ENCODE results near the gene INTS6L.
"Not testable (repeated sequence)": the region's sequence is repeated elsewhere in the genome, so short reads cannot be mapped to it uniquely, and the experiment has no call there.

The INTS6L gene

DNA sequence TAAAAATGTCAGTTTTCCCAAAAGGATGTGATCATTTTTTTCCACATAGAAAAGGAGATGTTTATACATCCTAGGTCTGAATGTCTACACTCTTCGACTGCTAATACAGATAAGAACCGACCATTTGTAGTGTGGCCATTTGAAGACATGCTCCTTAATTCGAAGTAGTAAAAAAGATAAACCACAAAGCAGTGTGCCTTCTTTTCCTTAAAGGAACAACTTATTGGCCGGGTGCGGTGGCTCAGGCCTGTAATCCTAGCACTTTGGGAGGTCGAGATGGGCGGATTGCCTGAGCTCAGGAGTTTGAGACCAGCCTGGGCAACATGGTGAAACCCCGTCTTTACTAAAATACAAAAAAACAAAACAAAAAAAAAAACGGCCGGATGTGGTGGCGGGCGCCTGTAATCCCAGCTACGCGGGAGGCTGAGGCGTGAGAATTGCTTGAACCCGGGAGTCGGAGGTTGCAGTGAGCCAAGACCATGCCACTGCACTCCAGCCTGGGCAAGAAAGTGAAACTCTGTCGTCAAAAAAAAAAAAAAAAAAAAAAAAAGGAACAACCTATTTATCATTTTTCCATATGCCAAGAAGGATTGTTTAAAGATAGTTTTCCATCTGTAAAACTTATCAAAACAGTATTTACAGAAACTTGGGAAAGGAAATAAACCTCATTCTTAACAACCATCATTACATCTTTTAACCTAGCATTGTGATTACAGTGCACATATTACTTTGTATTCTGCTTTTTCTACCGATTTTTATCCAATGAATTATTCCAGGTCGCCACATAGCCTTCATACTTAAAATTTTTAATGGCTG is 2.6 kb downstream of the INTS6L start:
- DNase-seq (ENCODE audit: low spot score), result no peak

DNA sequence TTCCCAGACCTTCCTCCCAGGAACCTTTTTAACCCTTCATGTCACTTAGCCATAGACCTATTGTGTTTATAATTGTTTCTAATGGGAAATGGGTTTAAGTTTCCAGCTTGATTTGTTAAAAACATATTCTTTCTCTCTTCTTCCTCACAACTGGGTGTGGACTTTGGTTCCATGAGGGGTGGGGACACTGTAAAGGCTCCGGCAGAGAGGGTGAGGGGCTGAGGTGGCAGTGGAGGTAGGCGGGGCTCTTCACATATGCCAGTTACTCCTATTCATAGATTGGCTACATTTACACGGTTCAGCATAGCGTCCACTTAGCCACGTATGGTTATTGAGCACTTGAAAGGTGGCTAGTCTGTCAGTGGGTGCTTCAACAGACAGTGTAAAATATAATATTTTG is 7.8 kb downstream of the INTS6L start:
- no peak for DNase-seq (ENCODE audit: low spot score)

DNA sequence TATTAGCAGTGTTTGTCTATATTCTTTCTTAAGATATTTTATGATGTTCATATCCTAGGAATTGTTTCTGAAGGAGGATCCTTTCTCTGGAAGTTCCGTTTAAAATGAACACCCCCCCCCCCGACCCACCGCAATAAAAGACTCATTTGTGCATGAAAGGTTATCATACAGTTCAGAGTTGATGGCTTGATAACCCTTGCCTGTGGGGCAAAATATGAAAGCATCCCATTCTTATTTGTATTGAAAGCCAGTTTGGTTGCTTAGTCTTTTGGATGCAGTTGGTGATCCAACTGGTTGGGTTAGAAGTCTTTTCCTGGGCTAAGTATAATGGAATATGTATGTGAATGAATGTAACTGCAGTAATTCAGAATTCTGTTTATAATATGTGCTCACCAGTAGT is 8.3 kb downstream of the INTS6L start:
- no peak for DNase-seq (ENCODE audit: low spot score)

DNA sequence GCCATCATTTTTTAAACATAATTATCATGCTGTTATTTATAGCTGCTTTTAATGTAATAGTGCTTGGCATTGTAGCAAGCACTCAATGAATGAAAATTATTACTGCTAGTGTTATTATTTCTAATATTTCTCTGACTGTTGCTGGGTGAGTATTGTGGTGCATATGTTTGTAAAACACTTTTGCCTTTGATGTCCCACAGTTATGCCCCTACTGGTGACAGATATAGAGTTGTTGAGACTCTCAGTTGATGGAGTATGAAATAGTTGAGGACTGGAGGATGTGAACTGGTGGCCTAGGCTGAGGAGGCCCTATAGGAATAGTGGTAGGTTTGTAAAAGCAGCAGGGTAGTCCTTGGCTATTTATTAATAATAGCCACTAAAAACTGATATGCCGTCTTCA is 9.6 kb downstream of the INTS6L start:
- DNase-seq (ENCODE audit: low spot score), result no peak

DNA sequence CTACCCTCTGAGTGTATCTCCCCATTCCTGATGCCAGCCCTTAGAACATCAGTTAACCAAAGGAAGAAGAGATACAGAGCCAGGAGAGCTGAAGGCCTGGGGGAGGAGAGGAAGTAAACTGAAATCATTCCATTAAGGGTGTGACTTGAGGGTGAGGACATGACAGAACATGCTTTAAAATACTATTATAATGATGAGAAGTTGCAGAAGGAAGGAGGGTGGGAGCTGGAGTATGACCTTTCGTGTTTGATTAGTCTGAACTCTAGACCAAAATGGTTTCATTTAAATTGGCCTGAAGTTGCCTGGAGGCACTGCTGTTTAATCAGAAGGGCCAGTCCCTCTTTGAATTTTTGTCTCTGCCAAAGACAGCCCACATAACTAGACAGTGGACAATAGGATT is 11.4 kb downstream of the INTS6L start:
- no peak for DNase-seq (ENCODE audit: low spot score)

DNA sequence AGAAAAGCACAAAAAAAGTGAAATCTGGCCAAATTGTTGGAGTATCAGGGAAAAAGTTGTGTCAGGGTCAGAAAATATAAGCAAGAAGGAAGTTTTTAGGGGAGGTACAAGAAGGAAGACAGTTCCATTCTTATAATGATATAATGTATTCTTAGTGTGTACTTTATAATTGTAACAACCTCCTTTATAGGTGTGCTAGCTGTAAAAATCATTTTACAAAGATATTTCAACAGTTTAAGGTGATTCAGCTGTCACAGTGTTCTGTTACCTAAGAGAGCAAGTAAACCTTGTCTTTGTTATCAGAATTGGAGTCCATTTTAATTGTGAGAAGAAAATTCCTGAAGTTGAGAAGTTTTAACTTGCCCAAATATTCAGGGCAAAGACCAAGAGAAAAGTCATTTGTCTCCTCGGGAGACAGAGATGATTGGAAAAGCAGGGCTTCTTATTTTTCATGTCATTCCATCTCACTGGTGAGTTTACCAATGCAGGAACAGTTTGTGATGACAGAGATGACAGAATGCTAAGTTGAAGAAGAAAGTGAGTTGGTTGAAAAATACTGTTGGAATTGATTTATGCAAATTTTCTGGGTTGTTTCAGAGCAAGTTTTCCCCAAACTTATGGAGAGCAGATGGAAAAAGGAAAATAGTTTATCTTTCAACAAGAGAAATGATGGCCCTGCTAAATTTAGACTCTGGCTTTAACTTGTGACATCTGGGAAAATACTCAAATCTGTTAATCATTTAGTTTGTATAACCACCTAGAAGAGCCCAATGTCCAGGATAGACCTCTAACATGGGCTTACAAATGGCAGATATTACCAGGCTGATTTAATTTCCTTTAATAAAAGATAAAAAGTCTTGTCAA is 14.8 kb downstream of the INTS6L start:
- DNase-seq (ENCODE audit: low spot score), result no peak

DNA sequence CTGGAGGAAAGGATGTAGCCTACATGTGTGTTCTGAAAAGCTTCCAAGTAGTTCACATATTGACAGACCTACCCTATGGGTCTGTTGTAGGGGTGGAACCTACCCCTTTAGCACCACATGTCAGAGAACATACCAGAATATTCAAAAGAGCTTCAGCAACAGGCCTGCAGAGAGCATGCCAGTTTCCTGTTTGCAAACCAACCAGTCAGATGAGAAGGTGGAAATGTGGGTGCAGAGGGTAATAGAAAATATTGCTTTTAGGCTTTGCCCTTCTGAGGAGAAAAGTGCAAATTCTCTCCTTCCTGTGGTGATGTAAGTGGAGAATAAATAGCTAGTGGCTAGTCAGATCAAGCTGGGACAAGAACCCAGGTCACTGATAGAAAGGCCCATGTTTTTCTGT is 16.4 kb downstream of the INTS6L start:
- DNase-seq (ENCODE audit: low spot score), result no peak

DNA sequence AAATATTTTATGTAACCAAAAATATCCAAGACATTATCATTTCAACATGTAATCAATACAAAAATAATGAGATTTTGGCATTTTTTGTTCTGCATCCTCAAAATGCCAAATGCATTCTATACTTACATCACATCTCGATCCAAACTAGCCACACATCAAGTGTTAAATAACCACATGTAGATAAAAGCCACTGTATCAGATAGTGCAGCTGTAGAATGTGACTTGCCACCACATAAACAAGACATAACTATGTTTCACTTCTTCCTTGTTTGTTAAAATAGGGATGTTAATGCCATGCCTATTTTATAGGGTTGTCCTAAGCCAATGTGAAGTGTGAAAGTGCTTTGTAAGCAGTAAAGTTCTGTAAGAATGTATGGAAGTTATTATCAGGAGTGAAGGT is 20.9 kb downstream of the INTS6L start:
- no peak for DNase-seq (ENCODE audit: low spot score)

DNA sequence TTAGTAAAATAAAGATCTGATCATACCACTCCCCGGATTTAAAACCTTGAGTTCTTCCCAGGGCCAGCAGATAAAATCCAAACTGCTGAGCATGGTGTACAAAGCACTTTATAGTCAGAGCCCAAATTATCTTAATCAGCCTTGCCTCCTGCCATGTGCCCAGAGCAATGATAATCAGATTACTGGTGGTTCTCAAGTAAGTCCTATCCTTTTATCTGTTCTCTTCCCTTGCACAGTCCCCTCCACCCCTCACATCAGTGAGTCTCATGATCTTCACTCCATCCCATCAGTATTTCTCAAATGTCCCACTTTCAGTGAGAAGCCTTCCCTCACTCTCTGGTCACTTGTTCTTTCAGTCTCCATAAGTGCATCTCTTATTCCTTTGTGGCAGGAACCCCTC is 22.7 kb downstream of the INTS6L start:
- DNase-seq (ENCODE audit: low spot score), result no peak

DNA sequence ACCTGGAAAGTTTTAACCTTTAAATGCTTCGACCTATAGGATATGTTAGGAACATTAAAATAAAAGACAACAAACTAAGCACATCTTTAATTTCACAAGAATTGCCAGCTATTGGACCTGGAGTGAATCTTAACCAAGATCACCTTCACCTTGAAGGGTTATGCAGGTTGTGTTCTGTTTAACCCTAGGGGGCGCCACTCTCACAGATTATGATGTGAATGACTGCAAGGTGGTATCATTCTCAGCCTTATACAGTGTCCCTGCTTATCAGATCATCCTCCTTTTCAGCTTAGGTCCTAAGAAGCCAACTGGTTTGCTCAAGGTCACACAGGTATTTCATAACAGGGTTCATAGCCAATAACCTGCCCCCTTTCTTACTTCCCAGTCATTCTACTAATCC is 23.5 kb downstream of the INTS6L start:
- DNase-seq (ENCODE audit: low spot score), result no peak

DNA sequence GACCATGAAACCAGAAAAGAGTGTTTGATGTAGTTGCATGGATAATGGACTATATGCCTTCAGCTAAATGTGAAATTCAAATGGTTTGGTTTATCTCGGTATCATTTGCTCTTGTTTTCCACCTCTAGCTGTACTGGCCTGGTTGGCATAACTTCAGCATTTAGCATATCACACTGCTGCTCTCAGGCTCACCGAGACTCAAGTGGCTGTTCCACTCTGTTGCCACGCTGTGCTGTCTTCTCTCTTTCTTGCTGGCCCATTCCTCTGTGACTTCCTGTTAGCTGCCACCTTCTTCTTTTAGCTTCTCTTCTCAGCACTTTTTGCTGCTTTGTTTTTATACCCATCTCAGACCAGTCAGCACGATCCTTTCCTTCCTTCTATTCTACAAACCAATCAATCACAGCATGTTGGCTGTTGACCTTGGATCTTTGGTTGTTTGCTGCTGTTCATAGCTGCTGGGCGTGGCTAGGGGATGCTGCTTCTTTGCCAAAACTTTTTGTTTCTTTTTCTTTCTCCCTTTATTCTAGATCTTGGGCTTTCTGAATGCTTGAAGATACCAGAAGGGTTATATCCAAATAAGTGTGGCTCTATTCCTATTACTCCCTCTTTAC is 24.0 kb downstream of the INTS6L start:
- DNase-seq (ENCODE audit: low spot score), result no peak

DNA sequence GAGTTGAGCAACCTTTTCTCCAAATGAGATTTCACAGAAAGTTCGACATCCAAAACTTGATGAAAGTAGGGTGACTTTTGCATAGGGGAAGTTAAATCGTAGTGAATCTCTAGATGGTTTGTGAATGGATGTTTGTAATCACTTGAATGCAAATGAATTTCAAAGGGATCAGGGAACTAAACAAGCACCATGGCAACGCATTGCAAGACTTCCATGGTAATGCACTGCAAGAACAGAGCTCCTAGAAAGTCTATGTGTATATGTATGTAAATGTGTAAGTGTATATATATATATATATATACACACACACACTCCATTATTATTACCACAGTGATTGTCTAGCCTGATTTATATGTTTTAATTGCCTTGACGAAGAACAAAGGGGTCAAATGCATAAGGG is 27.3 kb downstream of the INTS6L start:
- no peak for DNase-seq (ENCODE audit: low spot score)

DNA sequence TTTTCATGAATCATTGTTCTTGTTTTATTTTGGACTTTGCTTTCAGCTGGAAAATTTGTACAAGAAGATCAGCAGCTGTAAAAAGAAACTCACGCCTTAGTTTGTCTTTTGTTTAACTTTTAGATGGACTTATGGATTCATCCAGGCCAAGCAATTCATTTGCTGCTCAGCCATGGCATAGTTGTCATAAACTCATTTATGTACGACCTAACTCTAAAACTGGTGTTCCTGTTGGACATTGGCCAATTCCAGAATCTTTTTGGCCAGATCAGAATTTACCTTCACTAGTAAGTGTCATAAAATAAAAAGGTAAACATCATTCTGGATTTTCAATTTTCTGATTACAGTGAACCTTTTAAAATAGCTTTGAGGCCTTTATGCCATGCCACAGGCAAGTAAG is 29.1 kb downstream of the INTS6L start:
- no peak for DNase-seq (ENCODE audit: low spot score)

DNA sequence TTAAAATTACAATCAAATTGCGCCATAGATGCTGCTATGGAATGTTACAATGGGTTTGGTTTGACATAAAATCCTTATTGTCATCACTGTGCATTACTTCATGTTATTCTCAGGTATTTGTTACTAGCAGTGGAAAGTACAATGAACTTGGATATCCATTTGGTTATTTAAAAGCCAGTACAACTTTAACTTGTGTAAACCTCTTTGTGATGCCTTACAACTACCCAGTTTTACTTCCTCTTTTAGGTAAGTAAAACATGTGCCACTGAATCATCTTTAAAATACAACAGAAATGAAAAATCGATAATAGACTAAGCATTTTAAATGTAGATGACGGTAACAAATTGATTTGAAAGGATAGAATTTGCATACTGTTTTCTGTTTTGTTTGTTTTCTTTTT is 35.6 kb downstream of the INTS6L start:
- no peak for DNase-seq (ENCODE audit: low spot score)

DNA sequence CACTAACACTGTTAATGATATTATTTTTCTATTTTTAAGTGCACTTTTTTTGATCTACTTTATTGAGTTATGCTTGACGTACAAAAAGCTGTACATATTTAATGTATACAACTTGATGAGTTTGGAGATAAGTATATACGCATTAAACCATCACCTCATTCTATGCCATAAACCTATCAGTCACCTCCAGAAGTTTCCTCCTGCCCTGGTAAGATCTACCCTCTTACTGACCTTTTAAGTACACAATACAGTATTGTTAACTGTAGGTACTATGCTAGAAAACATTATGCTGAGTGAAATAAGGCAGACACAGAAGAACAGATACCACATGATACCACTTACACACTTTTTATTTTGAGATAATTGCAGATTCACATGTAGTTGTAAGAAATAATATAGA is 36.9 kb downstream of the INTS6L start:
- no peak for DNase-seq (ENCODE audit: low spot score)

DNA sequence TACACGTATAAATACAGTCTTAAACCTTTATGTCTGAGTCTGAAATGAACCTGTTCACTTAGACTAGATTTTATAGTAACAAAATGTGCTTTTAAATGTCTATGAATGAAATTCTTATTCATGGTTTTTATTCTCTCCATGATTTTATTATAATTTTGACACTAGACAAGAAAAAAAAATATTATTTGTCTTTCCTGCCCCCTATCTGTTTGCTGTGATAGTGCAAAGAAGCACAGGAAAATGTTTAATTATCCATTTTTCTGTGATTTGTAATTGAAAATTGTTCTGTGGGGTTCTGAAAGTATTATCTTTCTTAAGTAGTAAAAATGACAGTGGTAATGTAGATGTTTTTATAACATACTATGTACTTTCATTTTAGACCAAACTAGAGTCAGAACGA is 52.0 kb downstream of the INTS6L start:
- peak; percentile 8 for DNase-seq (ENCODE audit: low spot score)

DNA sequence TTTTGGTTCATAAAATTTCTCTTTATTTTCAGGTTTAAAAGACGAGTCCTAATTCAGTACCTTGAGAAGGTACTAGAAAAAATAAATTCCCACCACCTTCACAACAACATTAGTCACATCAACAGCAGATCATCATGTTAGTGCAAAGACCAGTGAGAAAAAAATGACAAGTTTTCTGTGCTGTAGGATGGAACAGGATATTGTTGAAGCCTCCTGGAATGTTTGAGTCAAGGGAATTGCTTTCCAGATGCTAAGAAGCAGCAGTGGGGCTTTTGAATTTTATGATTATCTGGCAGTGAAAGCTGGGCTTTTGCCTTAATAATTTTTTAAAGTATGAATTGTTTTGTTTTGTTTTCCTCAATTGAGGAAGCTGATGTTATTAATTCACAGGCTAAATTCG is 61.0 kb downstream of the INTS6L start:
- DNase-seq (ENCODE audit: low spot score), result peak; percentile 5

DNA sequence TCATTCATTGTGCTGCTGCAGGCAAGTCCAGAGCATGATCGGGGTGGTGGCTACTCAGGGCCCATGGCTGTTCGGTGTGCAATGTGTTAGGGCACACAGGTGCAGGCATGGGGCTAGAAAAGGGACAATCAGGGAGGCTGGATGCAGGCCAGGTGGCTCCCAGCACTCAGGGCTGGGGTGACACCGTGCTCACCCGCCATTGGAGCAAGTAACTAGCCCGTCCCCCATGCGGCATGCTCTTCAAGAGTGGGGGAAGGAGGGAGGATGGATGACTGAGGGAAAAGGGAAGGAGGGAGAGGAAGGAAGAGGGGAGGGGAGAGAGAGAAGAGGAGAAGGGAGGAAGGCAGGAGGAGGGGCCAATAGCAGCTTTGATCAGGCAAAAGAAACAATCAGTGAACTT is 64.7 kb downstream of the INTS6L start:
- DNase-seq (ENCODE audit: low spot score), result no peak

DNA sequence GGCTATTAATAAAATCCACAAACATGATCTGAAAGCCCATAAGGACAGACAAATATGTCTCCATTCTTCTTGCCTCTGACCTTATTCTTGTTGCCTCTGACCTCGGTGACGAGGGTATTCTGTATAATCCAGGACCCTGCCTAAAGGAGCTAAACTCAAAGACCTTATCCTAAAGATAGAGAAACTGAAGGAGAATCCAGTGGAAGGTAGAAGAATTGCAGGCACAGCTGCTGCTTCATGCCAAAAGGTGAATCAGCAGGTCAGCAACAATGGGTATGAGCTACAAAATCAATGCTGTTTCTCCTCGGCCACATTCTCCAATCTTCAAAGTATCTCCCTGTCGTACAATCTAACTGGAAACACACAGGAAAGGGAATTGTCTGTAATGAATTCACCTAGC is 71.4 kb downstream of the INTS6L start:
- no peak for DNase-seq (ENCODE audit: low spot score)

DNA sequence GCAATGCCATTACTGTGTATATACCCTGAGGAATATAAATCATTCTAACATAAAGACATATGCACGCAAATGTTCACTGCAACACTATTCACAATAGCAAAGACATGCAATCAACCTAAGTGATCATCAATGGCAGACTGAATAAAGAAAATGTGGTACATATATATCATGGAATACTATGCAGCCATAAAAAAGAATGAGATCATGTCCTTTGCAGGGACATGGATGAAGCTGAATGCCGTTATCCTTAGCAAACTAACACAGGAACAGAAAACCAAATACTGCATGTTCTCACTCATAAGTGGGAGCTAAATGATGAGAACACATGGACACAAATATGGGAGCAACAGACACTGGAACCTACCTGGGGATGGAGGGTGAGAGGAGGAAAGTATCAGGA is 73.6 kb downstream of the INTS6L start:
- DNase-seq (ENCODE audit: low spot score), result not testable (repeated sequence)

DNA sequence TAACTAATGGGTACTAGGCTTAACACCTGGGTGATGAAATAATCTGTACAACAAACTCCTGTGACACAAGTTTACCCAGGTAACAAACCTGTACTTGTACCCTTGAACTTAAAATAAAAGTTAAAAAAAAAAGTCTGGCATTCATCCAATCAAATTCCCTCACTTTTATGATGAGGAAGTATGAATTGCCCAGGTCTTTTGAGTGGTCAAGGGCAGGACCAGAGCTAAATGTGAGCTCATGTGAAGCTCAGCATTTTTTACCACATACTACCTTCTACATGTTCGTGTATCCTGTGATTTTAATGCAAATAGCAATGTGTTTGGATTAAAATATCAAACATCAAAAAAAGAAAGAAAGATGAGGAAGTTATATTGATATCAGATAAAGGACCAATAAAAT is 74.0 kb downstream of the INTS6L start:
- not testable (repeated sequence) for DNase-seq (ENCODE audit: low spot score)

DNA sequence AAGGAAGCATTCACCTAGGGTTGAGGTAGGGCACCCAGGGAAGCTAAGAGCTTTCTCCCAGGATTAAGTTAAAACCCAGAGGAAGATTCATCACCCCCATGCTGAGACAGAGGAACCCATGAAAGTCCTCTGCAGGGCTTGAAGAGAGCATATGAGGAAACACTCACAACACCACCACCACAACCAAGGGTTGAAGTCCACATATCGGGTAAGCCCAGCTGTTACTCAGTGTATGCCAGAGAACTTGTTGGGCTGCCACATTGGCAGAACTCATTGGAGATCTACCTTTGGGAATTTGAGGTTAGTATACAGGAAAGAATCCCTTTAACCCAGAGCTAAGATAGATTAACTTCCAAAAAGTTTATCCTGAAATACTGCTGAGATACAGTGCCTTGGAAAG is 75.1 kb downstream of the INTS6L start:
- DNase-seq (ENCODE audit: low spot score), result no peak

DNA sequence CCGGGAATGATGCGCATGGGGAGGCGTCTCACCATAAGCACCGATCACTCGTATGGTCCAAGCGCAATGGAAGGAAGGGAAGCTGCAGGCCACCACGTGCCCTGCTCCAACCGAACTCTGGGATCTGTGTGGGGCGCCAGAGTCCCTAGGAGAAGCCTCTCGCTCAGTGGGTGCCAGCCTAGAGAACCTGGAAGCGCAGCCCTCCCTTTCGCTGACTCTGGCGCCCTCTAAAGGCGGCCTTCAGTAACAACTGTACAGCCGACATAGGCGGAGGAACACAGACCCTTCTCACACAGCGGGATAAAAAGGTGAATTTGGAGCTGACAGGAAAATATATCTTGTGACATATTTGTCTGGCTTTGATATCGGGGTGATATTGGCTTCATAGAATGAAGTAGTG is 76.0 kb downstream of the INTS6L start:
- peak; percentile 14 for DNase-seq (ENCODE audit: low spot score)

Data from GM03348 (cell line).